GM19324 (cell line): ENCODE data around the gene ANKRD11.
"Not testable (repeated sequence)": the region's sequence is repeated elsewhere in the genome, so short reads cannot be mapped to it uniquely, and the experiment has no call there.

ENCODE experiments used
- ATAC-seq: cut with Tn5 transposase; IDR thresholded peaks from one replicate; pipeline ENCODE4 v1.9.1; 2021; ENCODE audit warnings: mild to moderate bottlenecking, moderate library complexity; ENCODE audit not compliant: unreplicated experiment, low FRiP score

The ANKRD11 gene

DNA sequence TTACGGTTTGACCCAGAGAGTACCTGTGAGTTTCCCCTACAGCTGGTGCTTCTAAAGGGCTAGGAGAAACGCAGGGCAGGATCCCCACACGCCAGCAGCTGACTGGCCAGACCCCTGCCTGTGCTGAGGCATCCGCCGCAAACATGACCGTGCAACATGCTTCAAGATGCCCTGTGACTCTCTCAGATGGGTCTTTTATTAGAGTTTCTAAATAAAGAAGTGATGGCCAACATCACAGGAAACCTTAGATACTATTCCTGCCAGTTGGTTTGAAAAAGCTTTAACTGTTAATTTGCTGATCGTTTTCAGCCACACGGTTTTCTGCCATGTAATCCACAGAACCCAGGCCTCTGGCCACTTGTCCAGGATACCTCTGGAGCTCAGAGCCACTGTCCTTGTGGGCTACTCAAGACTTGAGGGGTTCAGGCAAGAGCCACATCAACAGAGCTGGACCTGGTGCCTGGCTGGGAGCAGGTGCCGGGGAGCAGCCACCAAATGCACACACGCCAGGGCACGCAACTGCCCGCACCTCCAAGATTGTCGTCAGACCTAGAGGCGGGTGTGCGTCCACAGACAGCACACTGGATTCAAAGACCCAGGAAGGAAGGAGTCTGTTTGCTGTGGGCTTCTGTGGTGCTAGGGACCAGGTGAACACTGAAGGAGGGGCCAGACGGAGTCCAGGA, 154.4 kb downstream of the ANKRD11 start:
- ATAC-seq, result no peak

- no peak for ATAC-seq
Observed at GRCh38 chr16:89334988-89335802, 155.2 kb downstream of the ANKRD11 start.

DNA sequence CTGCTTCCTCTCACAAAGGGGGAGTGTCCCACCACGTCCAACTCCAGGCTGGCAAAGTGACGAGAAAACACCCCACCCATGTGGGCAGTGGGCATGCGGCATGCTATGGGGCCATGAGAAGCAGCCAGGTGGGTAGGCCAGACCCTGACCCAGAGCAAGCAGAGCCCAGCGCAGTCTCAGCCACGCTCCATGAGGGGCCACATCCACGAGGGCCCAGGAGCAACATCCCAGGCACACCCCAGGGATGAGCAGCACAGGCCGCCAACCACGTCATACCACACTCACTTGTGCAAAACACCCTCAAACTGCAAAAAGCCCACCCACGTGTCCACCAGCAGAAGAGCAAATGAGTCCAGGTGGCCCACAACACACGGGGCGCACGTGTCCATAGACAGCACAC, 155.9 kb downstream of the ANKRD11 start:
- no peak for ATAC-seq

GRCh38 chr16:89334050-89334449, 156.3 kb downstream of the ANKRD11 start:
- ATAC-seq, result no peak

- not testable (repeated sequence) for ATAC-seq
Observed at GRCh38 chr16:89333401-89334001, 156.9 kb downstream of the ANKRD11 start.

DNA sequence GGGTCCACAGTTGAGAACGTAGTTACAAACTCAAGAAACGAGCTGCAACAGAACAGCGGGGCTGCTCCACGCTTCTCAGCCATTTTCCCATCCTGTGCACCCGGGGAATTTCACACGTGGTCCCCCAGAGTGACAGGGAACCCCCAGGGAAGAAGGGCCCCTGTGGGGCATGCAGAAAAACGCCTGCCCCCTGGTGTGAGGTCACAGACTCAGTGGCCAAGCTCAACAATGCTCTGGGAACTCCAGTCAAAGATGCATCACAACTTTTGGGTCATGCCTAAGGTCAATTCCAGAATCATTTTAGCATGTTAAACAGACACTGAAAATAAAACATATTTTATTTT, 157.5 kb downstream of the ANKRD11 start:
- ATAC-seq, result no peak

DNA sequence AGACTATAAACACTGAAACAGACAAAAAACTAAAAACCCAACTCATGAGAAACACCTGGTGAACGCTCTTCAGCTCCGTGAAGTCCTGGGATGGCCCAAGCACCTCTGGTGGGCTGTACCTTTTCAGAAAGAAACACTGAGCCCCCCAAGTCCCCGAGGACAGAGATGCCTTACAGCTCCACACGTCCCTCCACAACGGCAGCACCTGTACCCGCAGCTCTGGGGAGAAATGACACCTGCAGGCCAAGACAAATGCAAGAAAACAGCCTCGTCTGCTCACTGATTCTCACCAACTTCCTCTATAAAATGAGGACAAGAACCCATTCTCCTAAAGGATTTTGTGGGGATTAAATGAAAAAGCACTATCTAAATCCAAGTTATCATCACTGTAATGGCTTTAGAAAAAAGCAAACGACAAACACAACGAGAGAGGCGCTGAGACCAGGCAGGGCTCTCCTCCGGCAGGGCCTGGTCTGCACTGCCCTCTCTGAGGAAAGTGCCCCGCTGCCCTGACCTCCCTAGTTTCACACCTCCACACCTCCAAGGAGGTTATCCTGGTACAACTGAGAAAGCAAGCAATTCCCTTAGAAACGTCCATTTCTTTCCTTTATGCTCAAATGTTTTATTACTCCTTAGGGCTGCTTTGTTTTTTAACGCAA, 158.0 kb downstream of the ANKRD11 start:
- no peak for ATAC-seq

DNA sequence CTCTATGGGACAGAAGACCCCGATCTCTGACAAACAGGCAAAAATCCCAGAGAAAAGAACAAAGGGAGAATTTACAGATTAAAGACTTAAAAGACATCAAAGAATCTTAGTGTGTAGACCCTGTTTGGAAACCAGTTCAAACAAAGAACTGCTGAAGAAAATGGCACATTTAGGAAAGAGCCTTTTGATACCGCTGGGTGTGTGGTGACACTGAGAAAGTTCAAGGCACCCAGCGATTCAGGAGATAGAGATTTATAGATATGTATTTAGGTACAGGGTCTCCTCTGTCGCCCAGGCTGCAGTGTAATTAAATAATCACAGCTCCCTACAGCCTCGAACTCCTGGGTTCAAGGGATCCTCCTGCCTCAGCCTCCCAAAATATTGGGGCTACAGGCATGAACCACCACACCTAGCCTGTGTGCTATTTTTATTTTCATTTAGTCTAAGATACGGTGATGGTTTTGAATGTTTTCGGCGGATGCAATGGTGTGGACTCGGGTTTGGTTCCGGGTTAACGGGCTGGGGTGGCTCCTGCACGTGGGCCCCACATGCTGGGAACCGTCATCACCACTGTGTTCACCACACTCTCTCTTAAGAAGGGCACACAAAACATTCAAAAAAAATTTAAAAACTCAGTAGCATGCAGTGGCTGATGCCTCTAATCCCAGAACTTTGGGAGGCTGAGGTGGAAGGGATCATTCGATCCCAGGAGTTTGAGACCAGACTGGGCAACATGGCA, 158.8 kb downstream of the ANKRD11 start:
- ATAC-seq, result no peak

DNA sequence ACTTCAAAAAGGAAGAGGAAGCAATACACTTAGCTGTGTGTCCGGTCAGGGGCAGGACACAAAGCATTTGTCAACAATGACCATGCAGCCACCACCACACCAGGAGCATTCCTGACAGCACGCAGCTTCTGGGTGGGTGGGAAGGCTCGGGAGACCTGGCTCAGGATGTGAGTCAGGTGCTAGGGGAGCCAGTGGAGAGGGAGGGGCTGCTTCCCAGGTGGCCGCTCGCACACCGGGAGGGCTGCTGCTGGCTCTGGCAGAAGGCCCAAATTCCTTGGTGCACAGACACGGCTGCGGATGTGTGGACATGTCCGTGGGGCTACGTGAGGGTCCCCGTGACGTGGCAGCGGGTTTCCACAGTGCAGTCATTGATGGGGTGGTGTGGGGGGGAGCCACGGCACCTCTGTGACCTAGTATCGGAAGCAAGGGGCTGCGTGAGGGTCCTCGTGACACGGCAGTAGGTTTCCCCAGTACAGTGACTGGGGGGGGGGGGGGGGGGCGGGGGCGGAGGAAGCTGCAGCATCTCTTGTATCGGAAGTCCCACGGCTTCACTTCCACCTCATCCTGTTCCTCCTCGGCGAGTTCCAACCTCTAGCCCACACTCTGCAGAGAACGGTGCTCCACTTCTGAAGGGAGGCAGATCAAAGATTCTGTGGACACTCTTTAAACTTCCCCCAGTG, 160.0 kb downstream of the ANKRD11 start:
- ATAC-seq, result no peak

GRCh38 chr16:89329830-89330176, 160.6 kb downstream of the ANKRD11 start:
- ATAC-seq, result not testable (repeated sequence)

DNA sequence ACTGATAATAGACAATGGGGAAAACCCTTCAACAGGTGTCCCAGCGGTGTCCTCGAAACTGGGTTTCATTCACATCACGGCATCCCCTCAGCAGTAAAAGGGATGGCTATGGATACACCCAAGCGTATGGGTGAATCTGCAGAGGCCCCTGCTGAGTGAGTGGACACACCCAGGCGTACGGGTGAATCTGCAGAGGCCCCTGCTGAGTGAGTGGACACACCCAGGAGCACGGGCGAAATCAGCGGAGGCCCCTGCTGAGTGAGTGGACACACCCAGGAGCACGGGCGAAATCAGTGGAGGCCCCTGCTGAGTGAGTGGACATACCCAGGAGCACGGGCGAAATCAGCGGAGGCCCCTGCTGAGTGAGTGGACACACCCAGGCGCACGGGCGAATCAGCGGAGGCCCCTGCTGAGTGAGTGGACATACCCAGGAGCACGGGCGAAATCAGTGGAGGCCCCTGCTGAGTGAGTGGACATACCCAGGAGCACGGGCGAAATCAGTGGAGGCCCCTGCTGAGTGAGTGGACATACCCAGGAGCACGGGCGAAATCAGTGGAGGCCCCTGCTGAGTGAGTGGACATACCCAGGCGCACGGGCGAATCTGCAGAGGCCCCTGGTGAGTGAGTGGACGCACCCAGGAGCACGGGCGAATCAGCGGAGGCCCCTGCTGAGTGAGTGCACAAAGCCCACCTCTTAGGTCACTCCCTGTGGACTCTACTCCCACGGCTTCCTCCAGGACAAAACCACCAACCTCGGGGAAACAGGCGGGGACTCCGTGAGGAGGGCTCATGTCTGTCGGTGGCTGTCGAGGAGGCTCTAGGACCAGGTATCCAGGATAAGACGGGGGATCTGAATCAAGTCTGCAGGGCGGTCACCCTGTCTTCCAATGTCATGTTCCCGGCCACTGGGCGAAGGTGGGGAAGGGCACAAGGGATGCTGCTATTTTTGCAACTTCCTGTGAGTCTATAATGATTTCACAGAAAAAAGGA, 161.7 kb downstream of the ANKRD11 start:
- not testable (repeated sequence) for ATAC-seq

DNA sequence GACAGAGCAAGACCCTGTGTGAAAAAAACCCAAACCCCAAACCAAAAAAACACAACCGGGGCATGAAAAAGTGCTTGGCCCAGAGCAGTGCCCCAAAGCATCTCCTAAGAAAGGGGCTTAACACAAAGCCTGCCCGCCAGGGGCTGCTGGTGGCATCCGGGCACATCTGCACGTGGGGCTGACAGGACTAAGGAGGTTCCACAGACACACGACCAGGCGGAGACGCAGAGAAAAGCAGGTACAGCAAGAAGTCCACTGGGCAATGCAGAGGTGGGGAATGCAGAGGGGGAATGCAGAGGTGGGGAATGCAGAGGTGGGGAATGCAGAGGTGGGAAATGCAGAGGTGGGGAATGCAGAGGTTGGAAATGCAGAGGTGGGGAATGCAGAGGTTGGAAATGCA, 163.6 kb downstream of the ANKRD11 start:
- ATAC-seq, result no peak

- no peak for ATAC-seq
Observed at GRCh38 chr16:89325861-89326471, 164.4 kb downstream of the ANKRD11 start.

DNA sequence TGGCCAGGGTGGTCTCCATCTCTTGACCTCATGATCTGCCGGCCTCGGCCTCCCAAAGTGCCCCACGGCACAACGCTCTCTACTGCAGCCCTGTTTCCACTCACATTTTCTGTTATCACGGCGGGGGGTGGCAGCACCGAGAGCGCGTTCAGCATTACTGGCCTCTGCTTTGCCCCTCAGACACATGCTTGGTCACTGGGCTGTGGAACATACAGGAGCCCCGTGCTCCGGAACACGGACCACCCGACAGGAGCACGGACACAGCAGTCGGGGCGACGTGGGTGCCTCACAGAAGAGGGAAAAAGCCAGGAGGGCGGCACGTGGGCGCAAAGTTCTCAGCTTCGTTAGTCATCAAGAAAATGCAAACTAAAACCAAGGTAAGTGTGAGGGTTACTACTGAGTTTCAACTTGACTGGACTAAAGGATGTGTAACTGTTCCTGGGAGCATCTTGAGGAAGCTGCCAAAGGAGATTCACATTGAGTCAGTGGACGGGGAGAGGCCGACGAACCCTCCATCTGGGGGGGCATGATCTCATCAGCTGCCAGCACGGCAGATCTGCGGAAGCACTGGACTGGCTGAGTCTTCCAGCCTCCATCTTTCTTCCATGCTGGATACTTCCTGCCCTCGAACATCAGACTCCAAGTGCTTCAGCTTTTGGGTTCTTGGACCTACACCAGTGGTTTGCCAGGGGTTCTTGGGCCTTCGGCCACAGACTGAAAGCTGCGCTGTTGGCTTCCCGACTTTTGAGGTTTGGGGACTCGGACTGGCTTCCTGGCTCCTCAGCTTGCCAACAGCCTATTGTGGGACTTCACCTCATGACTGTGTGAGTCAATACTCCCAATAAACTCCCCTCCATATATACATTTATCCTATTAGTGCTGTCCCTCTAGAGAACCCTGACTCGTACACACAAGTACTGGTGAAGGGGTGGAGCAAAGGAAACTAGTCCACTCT, 166.0 kb downstream of the ANKRD11 start:
- no peak for ATAC-seq

DNA sequence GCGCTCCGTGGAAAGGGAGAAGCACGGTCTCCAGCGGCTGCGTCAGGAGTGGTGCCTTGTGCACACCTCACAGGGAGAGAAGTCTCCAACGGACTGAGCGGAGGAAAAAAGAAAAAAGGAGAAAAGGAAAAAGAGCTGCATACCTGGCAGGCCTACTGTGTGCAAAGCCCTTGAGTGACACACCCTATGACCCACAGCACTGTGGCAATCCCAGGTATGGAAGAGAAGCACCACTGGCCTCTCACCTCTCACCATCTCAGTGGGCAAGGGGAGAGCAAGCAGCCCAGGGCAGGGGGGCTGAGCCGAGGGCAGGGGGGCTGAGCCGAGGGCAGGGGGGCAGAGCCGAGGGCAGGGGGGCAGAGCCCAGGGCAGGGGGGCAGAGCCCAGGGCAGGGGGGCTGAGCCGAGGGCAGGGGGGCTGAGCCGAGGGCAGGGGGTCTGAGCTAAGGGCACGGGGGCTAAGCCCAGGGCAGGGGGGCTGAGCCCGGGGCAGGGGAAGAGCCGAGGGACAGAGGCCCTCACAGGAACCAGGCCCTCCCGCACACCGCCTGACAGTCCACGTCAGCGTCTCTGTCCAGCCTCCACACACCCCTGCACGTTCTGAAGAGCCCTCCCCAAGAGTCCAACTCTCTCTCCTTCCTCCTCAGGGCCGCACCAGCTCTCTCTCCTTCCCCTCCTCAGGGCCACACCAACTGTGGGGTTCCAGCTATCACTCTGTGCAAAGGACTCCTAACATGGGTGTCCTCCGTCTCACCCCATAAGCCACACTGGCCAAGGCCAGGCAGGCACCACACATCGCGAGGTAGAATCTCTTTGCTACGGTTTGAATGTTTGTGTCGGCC, 167.0 kb downstream of the ANKRD11 start:
- no peak for ATAC-seq

DNA sequence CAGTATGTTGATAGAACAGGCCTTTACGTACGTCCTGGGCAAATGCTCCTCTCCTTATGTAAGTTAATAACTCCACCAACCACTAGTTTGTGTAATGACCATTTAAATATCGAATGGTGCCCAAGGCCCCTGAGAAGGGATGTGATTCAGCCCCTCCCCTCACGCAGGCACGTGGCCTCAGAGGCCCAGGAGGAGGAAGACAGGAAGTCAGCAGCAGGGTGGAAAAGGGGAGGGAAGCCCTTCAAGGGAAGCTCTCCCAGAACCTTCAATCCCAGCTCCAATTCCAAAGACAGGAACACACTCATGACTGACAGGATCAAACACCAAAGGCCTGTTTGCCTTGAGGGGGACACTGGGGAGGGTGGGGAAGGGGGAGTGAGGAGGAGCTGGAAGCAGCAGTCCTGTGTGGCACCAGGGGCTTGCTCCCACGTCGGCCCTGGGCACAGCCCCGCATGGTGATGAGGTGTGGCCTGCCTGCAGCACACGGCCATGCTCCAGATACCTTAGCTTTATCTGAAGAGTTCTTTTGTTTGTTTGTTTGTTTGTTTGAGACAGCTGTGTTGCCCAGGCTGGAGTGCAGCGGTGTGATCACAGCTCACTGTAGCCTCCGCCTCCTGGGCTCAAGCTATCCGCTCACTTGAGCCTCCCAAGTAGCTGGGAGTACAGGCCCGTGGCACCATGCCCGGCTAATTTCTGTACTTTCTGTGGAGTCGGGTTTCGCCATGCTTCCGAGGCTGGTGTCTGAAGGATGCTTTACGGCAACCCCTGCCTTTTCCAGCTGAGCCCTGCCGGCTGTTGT, 167.8 kb downstream of the ANKRD11 start:
- no peak for ATAC-seq
